Stimulated activated CD4-positive, alpha-beta T cell treated with anti-CD3 and anti-CD28 coated beads, Interleukin-15, amount 100 ng/mL, for 24 hours (primary cell): Measurements from ENCODE around the gene VNN1.

Source experiments
- DNase-seq: peaks from one replicate; pipeline ENCODE4 v3.0.0-alpha.2; 2020

Gene VNN1, protein sequence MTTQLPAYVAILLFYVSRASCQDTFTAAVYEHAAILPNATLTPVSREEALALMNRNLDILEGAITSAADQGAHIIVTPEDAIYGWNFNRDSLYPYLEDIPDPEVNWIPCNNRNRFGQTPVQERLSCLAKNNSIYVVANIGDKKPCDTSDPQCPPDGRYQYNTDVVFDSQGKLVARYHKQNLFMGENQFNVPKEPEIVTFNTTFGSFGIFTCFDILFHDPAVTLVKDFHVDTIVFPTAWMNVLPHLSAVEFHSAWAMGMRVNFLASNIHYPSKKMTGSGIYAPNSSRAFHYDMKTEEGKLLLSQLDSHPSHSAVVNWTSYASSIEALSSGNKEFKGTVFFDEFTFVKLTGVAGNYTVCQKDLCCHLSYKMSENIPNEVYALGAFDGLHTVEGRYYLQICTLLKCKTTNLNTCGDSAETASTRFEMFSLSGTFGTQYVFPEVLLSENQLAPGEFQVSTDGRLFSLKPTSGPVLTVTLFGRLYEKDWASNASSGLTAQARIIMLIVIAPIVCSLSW

GRCh38 chr6:132713352-132714134 is at the start of gene VNN1:
TSS of gene VNN1 (minus strand) at chr6:132714055. CDS start at chr6:132714035, 20 bp downstream.
- DNase-seq, result no peak

GRCh38 chr6:132763269-132763668 is 49.4 kb upstream of the VNN1 start:
- peak; percentile 48 for DNase-seq

- DNase-seq, result no peak
These were observed 46.4 kb upstream of the VNN1 start for GRCh38 chr6:132760256-132760655.

GRCh38 chr6:132758689-132759088 is 44.8 kb upstream of the VNN1 start:
- DNase-seq, result no peak

DNA sequence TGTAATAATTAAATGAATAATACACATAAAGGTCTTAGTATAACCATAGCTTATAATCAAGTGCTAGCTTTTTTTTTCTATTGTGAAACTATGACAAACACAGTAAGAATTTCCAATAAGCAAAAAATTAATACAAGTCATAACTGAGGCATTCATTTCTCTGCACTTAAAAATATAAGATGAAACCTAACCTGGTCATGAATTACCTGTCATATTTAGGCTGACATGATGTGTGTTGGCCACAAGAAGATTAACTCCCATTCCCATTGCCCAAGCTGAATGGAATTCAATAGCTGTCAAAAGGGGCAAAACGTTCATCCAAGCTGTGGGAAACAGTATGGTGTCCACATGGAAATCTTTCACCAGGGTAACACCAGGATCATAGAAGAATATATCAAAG is 38.4 kb upstream of the VNN1 start:
- no peak for DNase-seq

- DNase-seq, result no peak
These were observed 38.0 kb upstream of the VNN1 start for GRCh38 chr6:132751828-132752227.

DNA sequence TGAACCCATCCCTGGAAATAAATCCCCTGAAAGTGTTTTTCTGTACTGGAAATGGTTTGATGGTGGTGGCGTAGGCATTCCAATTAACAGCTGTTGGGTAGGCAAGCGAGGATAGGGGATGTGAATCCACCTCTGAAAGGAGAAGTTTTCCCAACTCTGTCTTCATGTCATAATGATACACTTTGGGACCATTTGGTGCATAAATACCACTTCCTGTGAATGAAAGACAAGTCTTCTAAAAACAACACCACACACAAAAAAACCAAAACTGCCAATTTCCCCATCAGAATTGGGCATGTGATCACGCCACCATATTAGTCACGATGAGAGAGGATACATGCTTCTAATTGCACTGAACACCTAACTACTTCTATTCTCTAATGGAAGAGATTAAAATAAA is 37.5 kb upstream of the VNN1 start:
- DNase-seq, result no peak

DNA sequence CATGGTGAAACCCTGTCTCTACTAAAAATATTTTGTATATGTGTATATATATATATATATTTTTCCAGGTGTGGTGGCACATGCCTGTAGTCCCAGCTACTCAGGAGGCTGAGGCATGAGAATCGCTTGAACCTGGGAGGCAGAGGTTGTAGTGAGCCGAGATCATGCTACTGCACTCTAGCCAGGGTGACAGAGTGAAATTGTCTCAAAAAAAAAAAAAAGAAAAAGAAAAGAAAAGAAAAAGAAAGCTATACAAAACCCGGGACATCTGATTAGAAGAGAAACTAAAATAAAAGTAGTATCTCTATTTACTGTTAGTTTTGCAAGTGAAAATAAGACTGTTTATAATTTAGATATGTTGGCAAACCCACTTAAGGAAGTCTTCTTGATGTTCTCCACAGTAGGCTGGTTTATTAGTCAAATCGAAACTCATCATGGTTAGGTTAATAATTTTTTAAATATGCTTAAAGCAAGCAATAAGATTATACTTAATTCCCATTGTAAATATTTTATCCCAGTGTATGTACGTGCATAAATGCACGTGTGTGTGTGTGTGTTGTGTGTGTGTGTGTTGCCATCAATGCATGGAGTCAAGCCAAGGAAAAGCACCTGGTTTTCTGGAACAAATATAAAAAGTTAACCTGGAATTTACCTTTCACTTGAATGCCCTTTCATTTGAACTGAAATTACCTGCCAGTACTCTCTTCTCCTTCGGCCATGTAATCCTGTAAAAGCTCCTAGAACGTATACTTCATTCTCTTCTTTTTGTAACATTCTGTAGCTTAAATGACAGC is 36.8 kb upstream of the VNN1 start:
- no peak for DNase-seq

DNA sequence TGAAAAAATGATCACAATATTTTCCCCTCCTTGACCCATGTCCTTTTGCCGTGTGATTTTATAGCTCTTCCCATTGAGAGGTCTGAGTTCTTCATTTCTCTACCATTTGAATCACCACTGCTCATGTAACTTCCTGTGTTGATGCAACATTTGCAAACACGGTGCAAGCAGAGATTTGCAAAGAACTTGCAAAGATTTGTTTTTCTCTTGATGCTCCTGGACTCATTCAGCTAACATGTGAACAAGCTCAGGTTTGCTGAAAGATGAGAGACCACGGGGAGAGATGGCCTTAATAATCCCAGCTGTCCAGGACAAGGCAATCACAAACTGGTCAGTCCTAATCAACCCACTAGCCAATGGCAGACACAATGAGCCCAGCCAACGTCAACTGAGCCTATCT is 35.3 kb upstream of the VNN1 start:
- no peak for DNase-seq

DNA sequence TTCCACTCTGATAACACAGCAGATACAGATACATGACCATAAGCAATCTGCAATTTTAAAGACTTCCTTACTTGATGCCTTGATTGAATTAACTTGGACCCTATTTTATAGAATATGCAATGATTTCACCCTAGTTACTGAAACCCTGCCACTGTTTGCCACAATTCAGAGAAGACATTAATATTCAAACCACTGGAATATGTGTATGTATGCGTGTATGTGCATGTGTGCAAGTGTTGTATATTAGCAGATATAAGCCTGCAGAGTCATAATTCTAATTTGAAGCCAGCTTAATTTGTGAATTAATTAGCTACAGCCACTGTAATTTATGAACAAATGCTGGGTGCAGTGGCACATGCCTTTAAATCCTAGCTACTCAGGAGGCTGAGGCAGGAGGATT is 34.6 kb upstream of the VNN1 start:
- no peak for DNase-seq

DNA sequence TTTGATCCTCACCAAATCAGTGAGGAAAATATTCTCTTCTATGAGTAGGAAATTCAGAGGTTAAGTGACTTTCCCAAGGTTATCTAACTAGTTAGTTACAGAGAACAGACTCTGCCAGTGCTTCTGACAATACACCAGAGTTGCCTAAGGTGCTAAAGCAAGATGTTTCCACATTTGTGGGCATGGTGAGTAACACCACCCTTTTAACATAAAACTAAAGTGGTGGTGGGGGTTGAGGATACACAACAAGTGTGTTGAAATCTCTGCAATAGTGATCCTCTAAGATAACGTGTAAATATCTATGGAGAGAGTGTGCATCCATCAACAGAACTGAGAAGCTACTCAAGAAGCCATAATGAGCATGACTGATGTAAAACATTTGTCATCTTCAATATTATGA is 32.2 kb upstream of the VNN1 start:
- DNase-seq, result no peak

- no peak for DNase-seq
These were observed 28.6 kb upstream of the VNN1 start for GRCh38 chr6:132742495-132742894.

DNA sequence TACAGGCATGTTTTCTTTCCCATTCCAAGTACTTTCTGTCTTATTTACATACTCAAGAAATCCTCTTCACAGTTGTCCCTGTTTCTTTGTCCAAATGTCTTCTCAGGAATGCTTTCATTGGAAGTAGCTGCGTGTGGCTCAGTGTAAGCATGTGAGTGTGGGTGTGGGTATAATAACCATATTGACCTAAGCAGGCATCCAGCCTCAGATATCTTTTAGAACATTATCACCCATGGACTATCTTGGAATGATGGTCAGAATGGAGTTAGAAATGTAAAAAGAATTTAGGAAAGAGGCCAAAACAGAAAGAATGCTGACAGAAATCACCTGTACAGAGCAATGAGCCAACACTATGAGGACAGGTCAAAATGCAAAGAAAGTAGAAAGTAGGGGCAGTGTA is 27.4 kb upstream of the VNN1 start:
- DNase-seq, result no peak

DNA sequence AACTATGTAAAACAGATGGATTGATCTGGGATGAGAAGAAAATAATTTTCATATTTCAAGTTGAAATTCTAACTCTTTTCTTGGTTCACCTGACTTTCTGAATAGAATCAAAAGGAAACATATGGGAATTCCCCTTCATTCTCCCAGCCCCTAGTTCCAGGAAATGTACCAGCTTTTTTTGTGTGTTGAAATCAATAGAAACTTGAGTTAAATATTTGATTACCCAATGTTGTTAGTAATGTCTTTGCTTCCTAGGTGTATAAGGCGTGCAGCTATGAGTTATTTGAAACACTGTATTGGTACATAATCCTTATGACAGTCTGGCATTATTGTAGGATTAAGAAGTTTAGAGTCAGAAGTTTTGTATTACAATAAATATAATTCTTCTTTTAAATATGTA is 22.4 kb upstream of the VNN1 start:
- no peak for DNase-seq

- DNase-seq, result no peak
These were observed 20.9 kb upstream of the VNN1 start for GRCh38 chr6:132734694-132735236.

DNA sequence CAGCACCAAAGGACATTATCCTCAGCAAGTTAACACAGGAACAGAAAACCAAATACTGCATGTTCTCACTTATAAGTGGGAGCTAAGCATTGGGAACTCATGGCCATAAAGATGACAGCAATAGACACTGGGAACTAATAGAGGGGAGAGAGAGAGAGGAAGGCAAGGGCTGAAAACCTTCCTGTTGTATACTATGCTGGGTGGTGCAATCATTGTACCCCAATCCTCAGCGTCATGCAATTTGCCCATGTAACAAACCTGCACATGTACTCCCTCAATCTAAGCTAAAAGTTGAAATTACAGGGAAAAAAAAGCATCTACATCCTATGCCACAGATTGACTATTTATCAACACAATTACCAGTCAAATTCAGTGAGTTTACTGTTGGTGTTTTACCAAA is 20.0 kb upstream of the VNN1 start:
- DNase-seq, result no peak

GRCh38 chr6:132733283-132733682 is 19.4 kb upstream of the VNN1 start:
- DNase-seq, result no peak

GRCh38 chr6:132731086-132731485 is 17.2 kb upstream of the VNN1 start:
- no peak for DNase-seq

GRCh38 chr6:132730560-132730959 is 16.7 kb upstream of the VNN1 start:
- DNase-seq, result no peak

- DNase-seq, result no peak
These were observed 14.8 kb upstream of the VNN1 start for GRCh38 chr6:132728616-132729015.

GRCh38 chr6:132726608-132726975 is 12.7 kb upstream of the VNN1 start:
- no peak for DNase-seq

GRCh38 chr6:132725947-132726607 is 12.2 kb upstream of the VNN1 start:
- no peak for DNase-seq

DNA sequence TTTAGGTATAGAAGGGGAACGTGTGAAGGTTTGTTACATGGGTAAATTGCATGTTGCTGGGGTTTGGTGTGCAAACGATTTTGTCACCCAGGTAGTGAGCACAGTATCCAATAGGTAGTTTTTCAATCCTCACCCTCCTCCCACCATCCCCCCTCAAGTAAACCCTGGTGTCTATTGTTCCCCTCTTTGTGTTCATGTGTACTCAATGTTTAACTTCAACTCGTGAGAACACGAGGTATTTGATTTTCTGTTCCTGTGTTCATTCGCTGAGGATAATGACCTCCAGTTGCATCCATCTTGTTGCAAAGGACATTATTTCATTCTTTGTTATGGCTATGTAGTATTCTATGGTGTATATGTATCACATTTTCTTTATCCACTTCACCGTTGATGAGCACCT is 11.6 kb upstream of the VNN1 start:
- no peak for DNase-seq
